ENCODE data around the gene HES6. TPM values are rescaled to one million over a fixed set of nuclear protein-coding genes. Genes with fewer than 3 reads are reported as not detected.

HES6 gene
- total and polyA plus RNA-seq, 9 donors, result 0.33 to 12.4 (median 2.0) TPM

GRCh38 chr2:238235331-238235732 lies 4.5 kb downstream of the HES6 start:
- intact Hi-C loops (cut with DNase I), result no loop called here

GRCh38 chr2:238233625-238234024 lies 6.2 kb downstream of the HES6 start:
- no peak for TF ChIP-seq POLR2A (IDR thresholded peaks at IDR 0.05)
- Histone ChIP-seq H3K9me3 (no peaks in the 10 kb centered on the region), H3K27me3 (no peaks in the 10 kb centered on the region), H3K4me3 (no peak overlapping the region), H3K27ac (no peak overlapping the region), H3K4me1 (ENCODE audit: insufficient read depth) (peaks cover 7% of the 10 kb centered on the region), H3K36me3 (no peaks in the 10 kb centered on the region)
- intact Hi-C loops (cut with DNase I), result no loop called here
- WGBS, 3 donors, result 86 to 90% (median 88%) methylated on average over 12 of the region's 12 CpGs
- DNase-seq, result no peak

More at GRCh38 chr2:238235331-238235732, 4.5 kb downstream of the HES6 start:
- TF ChIP-seq EP300 (IDR thresholded peaks at IDR 0.05), result no peak
- TF ChIP-seq CTCF (IDR thresholded peaks at IDR 0.05), result no peak
- TF ChIP-seq POLR2A (IDR thresholded peaks at IDR 0.05), result no peak
- H3K27ac ChIP-seq, result no peak overlapping the region
- no peaks in the 10 kb centered on the region for H3K27me3 ChIP-seq
- peaks cover 7% of the 10 kb centered on the region for H3K4me1 ChIP-seq (ENCODE audit: insufficient read depth)
- WGBS, 3 donors, result 73 to 78% (median 75%) methylated on average over 11 of the region's 11 CpGs
- H3K9me3 ChIP-seq, result no peaks in the 10 kb centered on the region
- H3K4me3 ChIP-seq, result no peak overlapping the region
- H3K36me3 ChIP-seq, result no peaks in the 10 kb centered on the region
- no peak for DNase-seq

- no peaks in the 10 kb centered on the region for H3K36me3 ChIP-seq
- H3K9me3 ChIP-seq, result no peaks in the 10 kb centered on the region
- H3K4me3 ChIP-seq, result peak overlapping the region; percentile 37
- TF ChIP-seq CTCF (IDR thresholded peaks at IDR 0.05) (no peak), POLR2A (IDR thresholded peaks at IDR 0.05) (no peak), EP300 (IDR thresholded peaks at IDR 0.05) (no peak)
- DNase-seq, result no peak
- intact Hi-C loops (cut with DNase I), result no loop called here
- WGBS, 3 donors, result 53 to 60% (median 60%) methylated on average over 21 of the region's 21 CpGs
- no peak overlapping the region for H3K27ac ChIP-seq
- peaks cover 7% of the 10 kb centered on the region for H3K4me1 ChIP-seq (ENCODE audit: insufficient read depth)
- H3K27me3 ChIP-seq, result no peaks in the 10 kb centered on the region
These were observed 8.0 kb downstream of the HES6 start for GRCh38 chr2:238231809-238232208.

GRCh38 chr2:238231251-238231793 lies 8.5 kb downstream of the HES6 start:
- intact Hi-C loops (cut with DNase I), result no loop called here

More at GRCh38 chr2:238231251-238231793, 8.5 kb downstream of the HES6 start:
- TF ChIP-seq POLR2A (IDR thresholded peaks at IDR 0.05) (no peak), EP300 (IDR thresholded peaks at IDR 0.05) (no peak), CTCF (IDR thresholded peaks at IDR 0.05) (no peak)
- peaks cover 7% of the 10 kb centered on the region for H3K4me1 ChIP-seq (ENCODE audit: insufficient read depth)
- H3K4me3 ChIP-seq, result peak overlapping the region; percentile 37
- H3K9me3 ChIP-seq, result no peaks in the 10 kb centered on the region
- no peak overlapping the region for H3K27ac ChIP-seq
- 2 to 4% (median 3%) methylated on average over 37 to 46 of the region's 46 CpGs for WGBS, 3 donors
- peak; percentile 63 to 85 (median 79) for DNase-seq
- H3K36me3 ChIP-seq, result no peaks in the 10 kb centered on the region
- H3K27me3 ChIP-seq, result no peaks in the 10 kb centered on the region
